ENCODE results near the gene NIPAL3. TPM values are rescaled to one million over a fixed set of nuclear protein-coding genes. Genes with fewer than 3 reads are reported as not detected.

NIPAL3 gene
- total RNA-seq, 4 donors from 2014 or later, result 34.8 to 55.8 (median 46.8) TPM

DNA sequence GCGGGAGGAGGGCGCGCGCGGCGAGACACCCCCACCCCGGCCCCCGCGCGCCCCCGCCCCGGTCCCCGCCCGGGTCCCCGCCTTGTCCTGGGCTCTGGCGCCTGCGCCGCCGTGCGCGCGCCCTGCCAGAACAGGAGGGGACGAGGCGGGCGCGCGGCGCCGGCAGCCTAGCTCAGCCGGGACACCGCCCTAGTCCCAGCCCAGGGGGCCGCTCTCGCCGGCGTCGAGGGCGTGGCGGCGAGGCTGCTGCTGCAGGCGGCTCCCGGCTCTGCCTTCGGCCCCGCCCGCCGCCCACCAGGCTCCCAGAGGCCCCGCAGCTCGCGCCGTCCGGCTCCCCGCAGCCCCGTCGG, 87.1 kb downstream of the NIPAL3 start, which contains the start of gene RCAN3:
TSS of gene RCAN3 (plus strand) at position 128 of the 350 bp plus-strand sequence. CDS start 11,537 bp downstream, outside the sequence.
- H3K27ac ChIP-seq, result peak within 1 kb of the TSS; percentile 86 to 93 (median 92)
- H3K36me3 ChIP-seq, result no peaks in the 10 kb centered on the region
- no peaks in the 10 kb centered on the region for H3K9me3 ChIP-seq
- no peak for TF ChIP-seq EP300 (IDR thresholded peaks at IDR 0.05; ENCODE audit: low read depth)
- no peak for TF ChIP-seq CTCF (IDR thresholded peaks at IDR 0.05)
- peak in 2 of 3 donors; percentile 1 to 6 for TF ChIP-seq POLR2AphosphoS5 (IDR thresholded peaks at IDR 0.05)
- no peak for TF ChIP-seq POLR2A (IDR thresholded peaks at IDR 0.05)
- H3K4me1 ChIP-seq, result peaks cover 0 to 16% (median 7%) of the 10 kb centered on the region in 4 donors
- 0% methylated on average over 43 of the region's 53 CpGs; no CpG with 5 or more reads in 1 of the 2 donors for WGBS, 2 donors (ENCODE audit: low coverage in 1 of 2)
- DNase-seq, result peak; percentile 90
- H3K27me3 ChIP-seq, result no peaks in the 10 kb centered on the region
- intact Hi-C loops (cut with DNase I; ENCODE audit: low total_unique reads) (no loop called here), in situ Hi-C loops (cut with MboI; ENCODE audit: low pct_ligation_motif_present in 1 of 4, low pct_unique_long_range_greater_than_20kb in 1 of 4, low sequenced_read_pairs in 3 of 4) (no loop called here)
- peak within 1 kb of the TSS; percentile 58 to 90 (median 66) for H3K4me3 ChIP-seq

- Histone ChIP-seq H3K27ac (peak overlapping the region; percentile 86 to 93 (median 92)), H3K36me3 (no peaks in the 10 kb centered on the region), H3K27me3 (no peaks in the 10 kb centered on the region), H3K4me3 (peak overlapping the region; percentile 58 to 90 (median 66)), H3K9me3 (no peaks in the 10 kb centered on the region), H3K4me1 (peaks cover 0 to 16% (median 7%) of the 10 kb centered on the region in 4 donors)
- DNase-seq, result peak; percentile 38
- 3% methylated on average over 43 of the region's 53 CpGs; no CpG with 5 or more reads in 1 of the 2 donors for WGBS, 2 donors (ENCODE audit: low coverage in 1 of 2)
- in situ Hi-C loops (cut with MboI; ENCODE audit: low pct_ligation_motif_present in 1 of 4, low pct_unique_long_range_greater_than_20kb in 1 of 4, low sequenced_read_pairs in 3 of 4) (no loop called here), intact Hi-C loops (cut with DNase I; ENCODE audit: low total_unique reads) (no loop called here)
- TF ChIP-seq POLR2A (IDR thresholded peaks at IDR 0.05) (no peak), CTCF (IDR thresholded peaks at IDR 0.05) (no peak), EP300 (IDR thresholded peaks at IDR 0.05; ENCODE audit: low read depth) (no peak), POLR2AphosphoS5 (IDR thresholded peaks at IDR 0.05) (no peak)
Observed at GRCh38 chr1:24503059-24503751, 87.6 kb downstream of the NIPAL3 start.

DNA sequence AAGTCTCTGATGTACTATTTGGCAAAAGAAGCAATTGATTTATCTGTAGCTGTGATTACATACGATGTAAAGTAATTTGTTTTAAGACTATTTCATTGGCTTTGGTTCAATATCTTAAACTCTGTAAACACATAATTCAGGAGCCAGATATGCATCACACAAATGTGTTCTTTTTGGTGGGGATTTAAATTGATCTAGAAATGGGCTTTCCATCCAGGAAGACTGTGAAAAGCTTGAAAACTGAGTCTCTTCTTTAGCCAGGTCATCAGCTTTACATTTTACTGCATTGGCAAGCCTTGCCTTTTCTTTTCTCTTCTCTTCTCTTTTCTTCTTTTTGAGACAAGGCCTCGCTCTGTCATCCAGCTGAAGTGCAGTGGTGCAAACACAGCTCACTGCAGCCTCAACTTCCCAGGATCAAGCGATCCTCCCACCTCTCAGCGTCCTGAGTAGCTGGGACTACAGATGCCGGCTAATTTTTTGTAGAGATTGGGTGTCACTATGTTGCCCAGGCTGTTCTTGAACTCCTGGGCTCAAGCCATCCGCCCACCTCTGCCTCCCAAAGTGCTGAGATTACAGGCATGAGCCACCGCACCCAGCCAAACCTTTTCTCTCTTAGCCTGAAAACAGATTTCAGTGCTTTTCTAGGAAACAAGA, 88.4 kb downstream of the NIPAL3 start:
- in situ Hi-C loops (cut with MboI; ENCODE audit: low pct_ligation_motif_present in 1 of 4, low pct_unique_long_range_greater_than_20kb in 1 of 4, low sequenced_read_pairs in 3 of 4) (no loop called here), intact Hi-C loops (cut with DNase I; ENCODE audit: low total_unique reads) (no loop called here)
- H3K27ac ChIP-seq, result peak overlapping the region in 3 of 4 donors; percentile 91 to 93 (median 92)
- peak overlapping the region in 2 of 4 donors; percentile 60 to 71 for H3K4me3 ChIP-seq
- no peaks in the 10 kb centered on the region for H3K9me3 ChIP-seq
- WGBS, 2 donors (ENCODE audit: low coverage in 1 of 2), result 50 to 82% methylated on average over 3 to 7 of the region's 7 CpGs
- H3K36me3 ChIP-seq, result no peaks in the 10 kb centered on the region
- H3K4me1 ChIP-seq, result peaks cover 0 to 16% (median 7%) of the 10 kb centered on the region in 4 donors
- H3K27me3 ChIP-seq, result no peaks in the 10 kb centered on the region
- no peak for DNase-seq
- TF ChIP-seq POLR2A (IDR thresholded peaks at IDR 0.05), result no peak
- no peak for TF ChIP-seq POLR2AphosphoS5 (IDR thresholded peaks at IDR 0.05)
- TF ChIP-seq EP300 (IDR thresholded peaks at IDR 0.05; ENCODE audit: low read depth), result no peak
- no peak for TF ChIP-seq CTCF (IDR thresholded peaks at IDR 0.05)

- DNase-seq, result no peak
- TF ChIP-seq POLR2AphosphoS5 (IDR thresholded peaks at IDR 0.05) (no peak), POLR2A (IDR thresholded peaks at IDR 0.05) (no peak), EP300 (IDR thresholded peaks at IDR 0.05; ENCODE audit: low read depth) (no peak), CTCF (IDR thresholded peaks at IDR 0.05) (no peak)
- intact Hi-C loops (cut with DNase I; ENCODE audit: low total_unique reads) (no loop called here), in situ Hi-C loops (cut with MboI; ENCODE audit: low pct_ligation_motif_present in 1 of 4, low pct_unique_long_range_greater_than_20kb in 1 of 4, low sequenced_read_pairs in 3 of 4) (no loop called here)
- Histone ChIP-seq H3K36me3 (no peaks in the 10 kb centered on the region), H3K4me3 (no peak overlapping the region), H3K9me3 (no peaks in the 10 kb centered on the region), H3K27ac (peak overlapping the region in 1 of 4 donors; percentile 15), H3K4me1 (peaks cover 0 to 16% (median 7%) of the 10 kb centered on the region in 4 donors), H3K27me3 (no peaks in the 10 kb centered on the region)
- 87 to 89% methylated on average over 4 of the region's 4 CpGs for WGBS, 2 donors (ENCODE audit: low coverage in 1 of 2)
Observed at GRCh38 chr1:24504560-24504959, 89.0 kb downstream of the NIPAL3 start.
